HepG2 (cell line): ENCODE data around the gene DSTYK. TPM values are rescaled to one million over a fixed set of nuclear protein-coding genes. Genes with fewer than 3 reads are reported as not detected.

Experiments
- ATAC-seq: fragments of 200-7000 bp; cut with Tn5 transposase; 3 replicates; pipeline ENCODE4 v1.9.1; 2020; ENCODE audit warnings: mild to moderate bottlenecking, moderate library complexity
- BruUV-seq: library from RNA; stranded (reverse); fragments of 400-500 nt; replicated peaks from 2 replicates; lab custom pipeline; 2021; lab: Mats Ljungman, UMichigan
- CTCF ChIA-PET: fragments of 300-600 bp; formaldehyde crosslinking; extraction: SDS; loops from one replicate; lab custom pipeline; 2021; ENCODE audit warnings: low total read pairs, inconsistent platforms, low intra/inter-chr PET ratio; lab: Yijun Ruan, JAX
- POLR2A ChIA-PET: fragments of 350-600 bp; sonication (Branson Sonifier 250); formaldehyde crosslinking; loops from one replicate; lab custom pipeline; 2020; ENCODE audit warnings: antibody characterized with exemption, inconsistent platforms; lab: Yijun Ruan, JAX
- DNase-seq: peaks from one replicate; pipeline ENCODE4 v3.0.0-alpha.2; 2015; ENCODE audit warnings: low spot score
- FAIRE-seq: peaks from 3 replicates; lab custom pipeline; 2011; peaks lifted over from hg19 to GRCh38; lab: Jason Lieb, UNC
- H2AFZ ChIP-seq: one replicate; pipeline ENCODE4 v1.6.1; 2011; ENCODE audit warnings: low read length, inconsistent platforms
- H3K27ac ChIP-seq: fragments of 300-600 bp; 3 replicates; pipeline ENCODE4 v1.8.0; 2011; ENCODE audit warnings: mixed run types, mild to moderate bottlenecking, mixed read lengths, low read length, inconsistent platforms; ENCODE audit not compliant: insufficient read depth; ENCODE audit errors: extremely low read length
- H3K27me3 ChIP-seq, 2 experiments: fragments of 200-600 bp in 1 of 2; 2 replicates in 1 of 2; 3 replicates in 1 of 2; pipeline versions ENCODE4 v1.6.0 to v1.8.0; 2011; ENCODE audit warnings: low read length in 2 of 2, mild to moderate bottlenecking in 2 of 2, moderate library complexity in 2 of 2, inconsistent platforms in 1 of 2; ENCODE audit not compliant: insufficient read depth in 2 of 2, control insufficient read depth in 1 of 2
- H3K36me3 ChIP-seq, 2 experiments: fragments of 200-600 bp in 1 of 2; replicated peaks in 1 of 2; 2 replicates in 1 of 2; 3 replicates in 1 of 2; pipeline versions ENCODE4 v1.5.1 to v1.8.0; 2011; ENCODE audit warnings: low read length in 2 of 2, inconsistent platforms in 1 of 2; ENCODE audit not compliant: insufficient read depth in 2 of 2, control insufficient read depth in 1 of 2
- H3K4me1 ChIP-seq: 2 replicates; pipeline ENCODE4 v1.5.1; 2012; ENCODE audit warnings: low read length, inconsistent platforms; ENCODE audit not compliant: insufficient read depth
- H3K4me2 ChIP-seq: 2 replicates; pipeline ENCODE4 v1.6.0; 2011; ENCODE audit warnings: low read depth, low read length, inconsistent platforms
- H3K4me3 ChIP-seq, 3 experiments: fragments of 200-600 bp in 1 of 3; sonication (generic), shearing (Covaris generic) in 1 of 3; replicated peaks in 1 of 3; 2 replicates each; pipeline ENCODE4 v1.5.1; 2011 to 2016; ENCODE audit warnings: low read length in 3 of 3, inconsistent platforms in 2 of 3, low read depth in 2 of 3, mild to moderate bottlenecking in 2 of 3, control low read depth in 1 of 3, mixed read lengths in 1 of 3; ENCODE audit not compliant: insufficient read depth in 1 of 3
- H3K79me2 ChIP-seq: one replicate; pipeline ENCODE4 v1.6.1; 2011; ENCODE audit warnings: low read length, inconsistent platforms; ENCODE audit not compliant: insufficient read depth
- H3K9ac ChIP-seq: 2 replicates; pipeline ENCODE4 v1.6.0; 2011; ENCODE audit warnings: mild to moderate bottlenecking, low read depth, low read length, inconsistent platforms; ENCODE audit not compliant: insufficient read depth
- H3K9me3 ChIP-seq: 2 replicates; pipeline ENCODE4 v1.5.1; 2012; ENCODE audit warnings: mild to moderate bottlenecking, low read length
- H4K20me1 ChIP-seq: 2 replicates; pipeline ENCODE4 v1.6.0; 2011; ENCODE audit warnings: inconsistent platforms, mild to moderate bottlenecking, low read length, moderate library complexity; ENCODE audit not compliant: insufficient read depth
- AGO2 ChIP-seq: fragments of 200-400 bp; formaldehyde crosslinking; optimal IDR thresholded peaks from 2 replicates; pipeline ENCODE3; 2017; ENCODE audit warnings: mild to moderate bottlenecking, low read depth, low read length, moderate library complexity
- CENPX ChIP-seq: sonication (generic); formaldehyde crosslinking; IDR thresholded peaks from 2 replicates; pipeline ENCODE4 v1.9.0; 2021; ENCODE audit warnings: mild to moderate bottlenecking, missing genetic modification reagents, moderate library complexity
- DBP ChIP-seq: sonication (generic); formaldehyde crosslinking; IDR thresholded peaks from 2 replicates; pipeline ENCODE4 v1.4.0; 2020; ENCODE audit warnings: missing genetic modification reagents; ENCODE audit errors: not compliant biosample characterization
- ELK4 ChIP-seq: sonication (generic); formaldehyde crosslinking; IDR thresholded peaks from 2 replicates; pipeline ENCODE4 v1.9.0; 2021; ENCODE audit warnings: missing genetic modification reagents, borderline replicate concordance
- SCMH1 ChIP-seq: sonication (generic); formaldehyde crosslinking; IDR thresholded peaks from 2 replicates; pipeline ENCODE4 v1.9.0; 2021; ENCODE audit warnings: missing genetic modification reagents, mild to moderate bottlenecking, borderline replicate concordance
- SNRNP70 ChIP-seq: fragments of 200-400 bp; formaldehyde crosslinking; IDR thresholded peaks from 2 replicates; pipeline ENCODE4 v1.6.1; 2017; ENCODE audit warnings: mild to moderate bottlenecking, low read depth, low read length, moderate library complexity
- ZBTB43 ChIP-seq: sonication (generic); formaldehyde crosslinking; conservative IDR thresholded peaks from 2 replicates; pipeline ENCODE4 v1.4.0; 2020; ENCODE audit warnings: missing genetic modification reagents
- ZNF343 ChIP-seq: sonication (generic); formaldehyde crosslinking; IDR thresholded peaks from 2 replicates; pipeline ENCODE4 v1.4.0; 2020; ENCODE audit warnings: mild to moderate bottlenecking, missing genetic modification reagents
- ZNF484 ChIP-seq: sonication (generic); formaldehyde crosslinking; IDR thresholded peaks from 2 replicates; pipeline ENCODE4 v1.5.1; 2020; ENCODE audit warnings: mild to moderate bottlenecking, low read depth, missing genetic modification reagents, borderline replicate concordance
- ZNF660 ChIP-seq: sonication (generic); formaldehyde crosslinking; IDR thresholded peaks from 2 replicates; pipeline ENCODE4 v1.5.1; 2020; ENCODE audit warnings: mild to moderate bottlenecking, low read depth, missing genetic modification reagents, borderline replicate concordance
- ZSCAN22 ChIP-seq: sonication (generic); formaldehyde crosslinking; IDR thresholded peaks from 2 replicates; pipeline ENCODE4 v1.4.0; 2020; ENCODE audit warnings: mild to moderate bottlenecking, missing genetic modification reagents
- ZUFSP ChIP-seq: sonication (generic); formaldehyde crosslinking; IDR thresholded peaks from 2 replicates; pipeline ENCODE4 v1.9.0; 2021; ENCODE audit warnings: missing genetic modification reagents, mild to moderate bottlenecking, borderline replicate concordance
- WGBS: methylation state at CpG from one replicate; pipeline ENCODE4 v1.1.6; 2017; ENCODE audit warnings: low lambda C conversion rate; 5-methylcytosine and 5-hydroxymethylcytosine counted together
- in situ Hi-C: cut with HindIII; loops from 2 replicates; pipeline ENCODE4 v1.10.0; 2017; ENCODE audit warnings: low pct_unique_long_range_greater_than_20kb; ENCODE audit not compliant: extremely low pct_ligation_motif_present
- intact Hi-C: fragments of 100-400 bp; cut with micrococcal nuclease; formaldehyde crosslinking; loops from one replicate; pipeline ENCODE4 v1.10.0; 2022; ENCODE audit not compliant: unreplicated experiment
- polyA plus RNA-seq, 8 experiments: library from polyadenylated mRNA; depleted of rRNA in 3 of 8; stranded (reverse) in 7 of 8; unstranded in 1 of 8; fragments of >200 nt; fragmentation: Illumina TruSeq in 4 of 8; extraction: Trizol in 4 of 8; gene quantifications; 2 replicates each; pipeline versions ENCODE4 v1.2.1 to v1.2.3, GENCODE V29; 2011 to 2016; ENCODE audit warnings: low read depth in 4 of 8, missing spikeins in 1 of 8, mixed read lengths in 1 of 8; ENCODE audit not compliant: insufficient read depth in 1 of 8
- total RNA-seq, 5 experiments: library from RNA; depleted of rRNA; stranded (reverse); fragments of >200 nt; fragmentation: Illumina TruSeq; extraction: Trizol; gene quantifications; 2 replicates each; pipeline ENCODE4 v1.2.3, GENCODE V29; 2016; ENCODE audit warnings: low read depth in 1 of 5

Gene DSTYK
- total and polyA plus RNA-seq, 2 of the 13 experiments (the other 11 are each of a cell fraction or from before 2014, with no cell fraction given) = 2.6 to 4.8 TPM

GRCh38 chr1:205150651-205151428, 60.7 kb downstream of the DSTYK start:
- CTCF ChIA-PET = no interaction called here
- Histone ChIP-seq H3K27me3 (no peaks in the 10 kb centered on the region), H2AFZ (no peak overlapping the region), H4K20me1 (no peaks in the 10 kb centered on the region), H3K27ac (no peak overlapping the region), H3K79me2 (no peaks in the 10 kb centered on the region), H3K4me1 (no peaks in the 10 kb centered on the region), H3K36me3 (peaks cover 2 to 28% of the 10 kb centered on the region in 2 experiments; a peak in 4 of 5 replicates), H3K9ac (no peak overlapping the region), H3K9me3 (peaks cover 3% of the 10 kb centered on the region), H3K4me3 (no peak overlapping the region), H3K4me2 (no peak overlapping the region)
- ATAC-seq (no peak), DNase-seq (no peak), FAIRE-seq (no peak)
- intact Hi-C loops (no loop called here), in situ Hi-C loops (no loop called here)
- POLR2A ChIA-PET = no interaction called here
- no TSS peak for BruUV-seq
- WGBS = 88% methylated on average over 4 of the region's 5 CpGs
- TF ChIP-seq ZNF343 (CRISPR knock-in tag) (no peak), SNRNP70 (no peak), SCMH1 (CRISPR knock-in tag) (no peak), ELK4 (CRISPR knock-in tag) (no peak), ZNF484 (CRISPR knock-in tag) (no peak), DBP (no peak), AGO2 (no peak), ZNF660 (CRISPR knock-in tag) (no peak), ZSCAN22 (CRISPR knock-in tag) (no peak), CENPX (no peak), ZBTB43 (CRISPR knock-in tag) (no peak), ZUFSP (no peak)
